Stimulated activated effector memory CD8-positive, alpha-beta T cell treated with anti-CD3 and anti-CD28 coated beads, Interleukin-12 subunit alpha, Interleukin-12 subunit beta, amount 100 ng/mL, for 72 hours (primary cell): ENCODE data around the gene ADAM12.

Experiments used
- ATAC-seq: fragments of 150-1000 bp; cut with Tn5 transposase; 2 replicates; pipeline ENCODE4 v1.10.0; 2021
- DNase-seq, 2 donors: peaks; one replicate each; pipeline ENCODE4 v3.0.0; 2021 to 2022; ENCODE audit warnings: low spot score in 2 of 2
- H3K27ac Mint-ChIP-seq: one replicate; pipeline ENCODE4 v1.8.0; 2022; ENCODE audit warnings: mild to moderate bottlenecking, mixed read lengths
- H3K36me3 Mint-ChIP-seq: one replicate; pipeline ENCODE4 v1.8.0; 2022; ENCODE audit warnings: mild to moderate bottlenecking, mixed read lengths
- H3K4me1 Mint-ChIP-seq: one replicate; pipeline ENCODE4 v1.8.0; 2022; ENCODE audit warnings: mixed read lengths
- H3K4me3 Mint-ChIP-seq: one replicate; pipeline ENCODE4 v1.8.0; 2022; ENCODE audit warnings: mild to moderate bottlenecking, mixed read lengths
- H3K9me3 Mint-ChIP-seq: one replicate; pipeline ENCODE4 v1.8.0; 2022; ENCODE audit warnings: mixed read lengths

The ADAM12 gene

DNA sequence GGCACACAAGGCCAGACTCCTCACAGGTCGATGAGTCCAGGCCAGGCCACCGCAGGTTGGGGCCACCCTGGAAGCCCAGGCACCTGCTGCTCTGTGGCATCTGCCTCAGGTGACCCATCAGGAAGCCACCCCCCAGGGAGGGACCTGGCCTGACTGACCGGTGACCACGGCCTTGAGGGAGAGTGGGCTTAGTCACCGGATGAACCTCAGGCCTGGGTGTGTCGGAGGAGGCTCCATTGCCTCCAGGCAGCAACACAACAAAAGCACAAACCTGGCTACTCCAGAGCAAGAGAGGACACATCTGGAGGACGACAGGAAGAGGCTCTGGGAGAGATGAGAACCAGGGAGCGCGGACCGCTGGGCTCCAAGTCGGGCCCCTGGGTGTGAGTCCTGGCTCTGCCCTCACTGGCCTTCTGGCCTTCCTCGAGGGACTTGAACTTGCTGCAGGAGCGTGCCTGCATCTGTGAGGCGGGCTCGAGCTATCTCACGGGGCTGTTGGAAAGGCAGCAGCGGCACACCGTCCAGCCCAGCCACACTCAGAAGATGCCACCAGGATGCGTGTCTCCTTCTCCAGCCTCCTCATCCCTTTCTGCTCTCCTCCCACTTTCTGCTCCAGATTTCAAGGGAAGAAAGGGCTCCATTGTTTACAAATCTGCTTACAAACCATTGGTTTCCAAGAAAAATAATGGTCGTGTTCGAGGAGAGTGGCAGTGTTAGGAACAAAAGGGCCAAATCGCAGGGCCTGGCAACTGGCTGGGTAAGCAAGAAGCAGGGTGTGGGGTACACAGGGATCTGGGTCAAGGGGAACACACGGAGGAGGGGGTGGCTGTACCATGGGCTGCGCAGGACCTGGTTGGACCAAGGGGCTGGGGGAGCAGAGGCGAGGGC, 152.9 kb downstream of the ADAM12 start:
- ATAC-seq (no peak), DNase-seq (no peak)
- Mint-ChIP-seq H3K27ac (no peak overlapping the region), H3K4me1 (peaks cover 24% of the 10 kb centered on the region), H3K36me3 (no peaks in the 10 kb centered on the region), H3K9me3 (peaks cover 3% of the 10 kb centered on the region), H3K4me3 (no peak overlapping the region)

DNA sequence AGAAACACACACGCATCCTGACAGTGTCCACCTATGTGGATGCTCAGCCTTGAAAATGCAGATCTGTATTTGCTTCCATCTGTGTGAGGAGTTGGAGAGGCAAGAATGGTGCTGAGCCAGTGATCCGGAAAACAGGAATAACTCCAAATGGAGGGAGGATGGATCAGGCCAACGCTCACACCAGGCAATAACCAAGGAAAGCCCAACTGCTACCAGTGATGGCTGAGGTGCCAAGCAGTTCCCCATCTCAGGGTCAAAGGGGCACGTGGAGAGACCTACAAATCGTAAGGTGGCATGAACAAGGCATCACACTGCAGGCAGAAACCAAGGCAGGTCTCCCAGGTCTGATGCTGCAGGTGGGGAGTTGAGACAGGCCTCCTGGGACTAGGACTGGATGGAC, 153.6 kb downstream of the ADAM12 start:
- no peak overlapping the region for H3K4me3 Mint-ChIP-seq
- peaks cover 30% of the 10 kb centered on the region for H3K4me1 Mint-ChIP-seq
- H3K36me3 Mint-ChIP-seq, result no peaks in the 10 kb centered on the region
- DNase-seq, result no peak
- peaks cover 3% of the 10 kb centered on the region for H3K9me3 Mint-ChIP-seq
- no peak for ATAC-seq
- H3K27ac Mint-ChIP-seq, result no peak overlapping the region

DNA sequence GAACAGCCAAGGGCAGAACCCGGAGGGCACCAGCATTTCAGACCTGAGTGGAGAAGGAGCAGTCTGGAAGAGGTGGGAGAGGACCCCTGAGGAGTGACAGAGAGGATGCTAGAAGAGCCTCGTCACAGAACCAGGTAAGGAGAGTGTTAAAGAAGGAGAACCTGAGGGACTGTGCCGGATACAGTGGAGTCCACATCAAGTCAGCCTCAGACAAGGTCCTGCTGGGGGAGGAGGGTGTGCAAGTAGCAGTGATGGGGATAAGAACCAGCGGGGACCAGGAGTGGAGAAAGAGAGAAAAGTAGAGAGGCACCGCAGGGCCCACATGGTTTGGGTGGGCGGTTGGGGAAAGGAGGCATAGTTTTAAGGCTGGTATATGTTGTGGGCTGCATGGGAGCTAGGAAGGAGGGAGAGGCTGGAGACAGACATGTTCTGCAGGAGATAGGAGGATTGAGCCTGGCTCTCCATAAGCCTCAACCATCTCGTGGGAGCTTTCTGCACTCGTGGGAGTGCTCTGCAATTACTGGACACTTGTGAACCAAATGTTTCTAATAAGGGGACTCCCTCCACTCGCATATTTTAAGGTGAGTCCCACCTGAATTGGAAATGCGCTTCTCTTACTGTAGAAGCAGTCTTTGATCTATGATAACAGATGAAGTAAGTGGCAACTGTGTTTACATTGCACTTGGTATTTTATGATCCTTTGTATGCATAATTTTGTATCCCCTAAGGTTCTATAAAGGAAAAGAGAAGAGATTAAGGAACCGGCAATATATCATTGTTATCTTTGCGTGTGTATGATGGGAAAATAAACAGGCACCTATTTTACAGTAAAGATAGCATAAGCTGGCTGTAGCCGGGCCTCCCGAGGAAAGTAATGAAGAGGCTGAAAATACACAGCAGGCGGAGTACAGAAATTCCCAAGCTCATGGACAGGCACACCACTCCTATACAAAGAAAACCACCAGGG, 154.8 kb downstream of the ADAM12 start:
- Mint-ChIP-seq H3K4me3 (no peak overlapping the region), H3K27ac (no peak overlapping the region), H3K4me1 (peaks cover 33% of the 10 kb centered on the region), H3K9me3 (peaks cover 3% of the 10 kb centered on the region), H3K36me3 (no peaks in the 10 kb centered on the region)
- DNase-seq, result no peak
- no peak for ATAC-seq

DNA sequence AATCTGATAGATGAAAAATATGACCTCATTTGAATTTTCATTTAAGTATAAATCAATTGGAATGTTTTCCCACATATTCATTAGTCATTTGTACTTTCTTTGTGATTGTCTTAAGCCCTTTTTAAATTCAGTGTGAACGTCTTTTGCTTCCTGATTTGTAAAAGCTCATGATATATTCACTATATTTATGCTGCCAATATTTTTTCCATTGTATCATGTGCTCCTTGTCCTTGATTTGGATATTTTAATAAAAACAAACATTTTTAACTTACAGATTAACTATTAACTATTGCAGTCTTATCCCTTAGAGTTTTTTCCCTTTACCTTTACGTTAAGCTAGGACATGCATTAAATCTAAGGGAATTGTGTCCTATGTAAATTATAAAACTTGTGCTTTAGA, 157.7 kb downstream of the ADAM12 start:
- H3K4me1 Mint-ChIP-seq, result peaks cover 27% of the 10 kb centered on the region
- DNase-seq, result no peak
- no peak overlapping the region for H3K4me3 Mint-ChIP-seq
- H3K27ac Mint-ChIP-seq, result no peak overlapping the region
- peaks cover 3% of the 10 kb centered on the region for H3K9me3 Mint-ChIP-seq
- no peak for ATAC-seq
- no peaks in the 10 kb centered on the region for H3K36me3 Mint-ChIP-seq

DNA sequence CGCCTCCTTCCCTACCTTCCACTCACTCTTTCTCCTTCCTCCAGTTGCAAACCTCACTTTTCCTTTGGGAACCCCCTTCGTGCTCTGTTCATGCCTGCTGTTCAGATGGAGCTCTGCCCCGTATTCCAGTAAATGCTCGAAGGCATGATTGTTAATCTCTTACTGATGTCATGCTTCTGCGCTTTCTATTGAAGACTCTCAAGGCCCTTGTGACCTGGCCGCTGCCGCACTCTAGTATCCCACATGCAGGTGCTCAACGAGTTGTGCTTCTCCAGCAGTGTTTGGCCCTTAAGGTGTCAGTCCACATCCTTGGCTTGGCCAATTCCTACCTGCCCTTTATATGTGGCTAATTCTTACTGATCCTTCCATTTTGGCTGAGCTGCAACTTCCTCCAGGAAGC, 158.6 kb downstream of the ADAM12 start:
- no peak for DNase-seq
- Mint-ChIP-seq H3K27ac (peak overlapping the region; percentile 38), H3K36me3 (no peaks in the 10 kb centered on the region)

DNA sequence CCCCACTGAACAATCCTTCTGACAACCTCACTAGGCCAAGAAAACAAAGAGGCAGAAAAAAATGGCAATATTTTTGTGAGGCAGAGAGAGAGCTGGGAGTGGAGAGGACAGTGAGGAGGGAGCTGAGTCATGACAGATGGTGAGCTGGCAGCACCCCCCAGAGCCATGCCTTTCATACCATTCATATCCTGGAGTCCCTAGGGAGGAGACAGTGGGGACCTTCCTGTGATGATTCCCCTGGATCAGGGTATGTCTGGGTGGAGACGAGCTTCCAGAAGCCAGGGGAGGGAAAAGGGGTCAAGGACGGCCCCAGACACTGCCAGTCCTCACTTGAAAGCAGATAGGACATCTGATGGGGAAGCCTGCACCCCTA, 160.5 kb downstream of the ADAM12 start:
- H3K4me1 Mint-ChIP-seq, result peaks cover 20% of the 10 kb centered on the region
- ATAC-seq, result no peak
- H3K9me3 Mint-ChIP-seq, result peaks cover 3% of the 10 kb centered on the region
- no peak overlapping the region for H3K27ac Mint-ChIP-seq
- no peaks in the 10 kb centered on the region for H3K36me3 Mint-ChIP-seq
- DNase-seq, result no peak
- no peak overlapping the region for H3K4me3 Mint-ChIP-seq

More for the DNA sequence above, 158.6 kb downstream of the ADAM12 start:
- H3K9me3 Mint-ChIP-seq, result peaks cover 3% of the 10 kb centered on the region
- H3K4me1 Mint-ChIP-seq, result peaks cover 27% of the 10 kb centered on the region
- H3K4me3 Mint-ChIP-seq, result no peak overlapping the region
- ATAC-seq, result no peak

DNA sequence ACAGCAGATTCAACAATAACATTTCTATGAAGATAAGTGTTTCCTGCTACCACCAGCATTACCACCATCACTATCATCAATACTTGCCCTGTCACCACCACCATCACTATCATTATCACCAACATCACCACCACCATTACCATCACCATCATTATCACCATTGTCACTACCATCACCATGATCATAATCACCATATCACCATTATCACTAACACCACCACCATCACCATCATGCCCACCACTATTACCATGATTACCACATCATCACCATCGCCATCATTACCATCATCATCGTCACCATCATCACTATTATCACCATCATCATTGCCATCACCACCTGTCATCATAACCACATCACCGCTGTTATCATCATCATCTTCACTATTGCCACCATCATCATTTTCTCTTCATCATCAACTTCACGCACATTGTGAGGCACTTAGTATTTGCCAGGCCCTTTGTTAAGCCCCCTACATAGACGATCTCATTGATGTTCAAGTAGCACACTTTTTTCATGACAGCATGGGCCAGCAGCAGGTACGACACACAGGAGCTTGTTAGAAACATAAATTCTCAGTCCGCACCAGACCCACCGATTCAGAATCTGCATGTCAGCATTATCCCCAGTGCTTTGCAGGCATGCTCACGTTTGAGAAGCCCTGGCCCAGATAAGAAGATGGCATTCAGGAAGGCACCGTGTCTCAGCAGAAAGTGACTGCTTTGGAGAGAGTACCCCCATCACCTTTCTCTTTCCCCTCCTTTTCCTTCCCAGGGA, 161.1 kb downstream of the ADAM12 start:
- H3K4me3 Mint-ChIP-seq, result no peak overlapping the region
- H3K36me3 Mint-ChIP-seq, result no peaks in the 10 kb centered on the region
- no peak for DNase-seq
- ATAC-seq, result no peak
- no peak overlapping the region for H3K27ac Mint-ChIP-seq
- H3K4me1 Mint-ChIP-seq, result peaks cover 17% of the 10 kb centered on the region
- no peaks in the 10 kb centered on the region for H3K9me3 Mint-ChIP-seq

DNA sequence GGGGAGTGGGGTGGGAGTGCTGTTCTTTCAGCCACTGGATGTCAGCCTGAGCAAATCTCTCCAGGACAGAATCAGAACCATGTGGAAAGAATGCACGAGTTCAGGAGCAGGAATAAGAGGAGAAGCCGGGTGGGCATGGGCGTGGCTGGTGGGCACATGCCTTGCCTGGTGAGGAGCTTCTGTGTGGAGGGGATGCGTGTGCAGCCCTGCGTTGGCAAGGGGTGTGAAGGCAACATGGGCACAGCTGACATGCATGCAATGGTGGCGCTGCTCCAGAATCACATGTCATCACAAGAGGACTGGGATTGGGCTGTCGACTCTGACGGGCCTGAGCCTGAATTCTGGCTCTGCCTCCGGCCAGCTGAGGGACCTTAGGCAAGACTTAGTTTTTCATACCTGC, 162.1 kb downstream of the ADAM12 start:
- ATAC-seq (no peak), DNase-seq (no peak)
- Mint-ChIP-seq H3K36me3 (no peaks in the 10 kb centered on the region), H3K4me1 (peaks cover 10% of the 10 kb centered on the region), H3K4me3 (no peak overlapping the region), H3K27ac (no peak overlapping the region), H3K9me3 (no peaks in the 10 kb centered on the region)

DNA sequence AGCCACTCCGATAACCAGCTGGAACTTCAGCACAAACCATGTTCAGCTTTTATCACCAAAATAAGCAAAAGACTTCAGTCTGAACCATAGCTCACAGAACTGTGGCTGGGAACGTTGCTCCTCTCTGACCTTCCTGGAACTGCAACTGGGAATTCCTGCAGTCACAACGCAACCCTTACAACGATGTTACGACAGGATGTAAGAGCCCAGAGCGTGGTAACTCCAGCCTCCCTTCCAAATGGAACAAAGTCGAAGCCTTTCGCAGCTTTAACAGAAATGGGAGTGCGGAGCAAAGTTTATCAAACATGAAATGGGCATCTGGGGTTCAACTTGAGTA, 162.6 kb downstream of the ADAM12 start:
- Mint-ChIP-seq H3K4me1 (peaks cover 9% of the 10 kb centered on the region), H3K27ac (no peak overlapping the region), H3K36me3 (no peaks in the 10 kb centered on the region), H3K9me3 (no peaks in the 10 kb centered on the region), H3K4me3 (no peak overlapping the region)
- DNase-seq (no peak), ATAC-seq (no peak)

DNA sequence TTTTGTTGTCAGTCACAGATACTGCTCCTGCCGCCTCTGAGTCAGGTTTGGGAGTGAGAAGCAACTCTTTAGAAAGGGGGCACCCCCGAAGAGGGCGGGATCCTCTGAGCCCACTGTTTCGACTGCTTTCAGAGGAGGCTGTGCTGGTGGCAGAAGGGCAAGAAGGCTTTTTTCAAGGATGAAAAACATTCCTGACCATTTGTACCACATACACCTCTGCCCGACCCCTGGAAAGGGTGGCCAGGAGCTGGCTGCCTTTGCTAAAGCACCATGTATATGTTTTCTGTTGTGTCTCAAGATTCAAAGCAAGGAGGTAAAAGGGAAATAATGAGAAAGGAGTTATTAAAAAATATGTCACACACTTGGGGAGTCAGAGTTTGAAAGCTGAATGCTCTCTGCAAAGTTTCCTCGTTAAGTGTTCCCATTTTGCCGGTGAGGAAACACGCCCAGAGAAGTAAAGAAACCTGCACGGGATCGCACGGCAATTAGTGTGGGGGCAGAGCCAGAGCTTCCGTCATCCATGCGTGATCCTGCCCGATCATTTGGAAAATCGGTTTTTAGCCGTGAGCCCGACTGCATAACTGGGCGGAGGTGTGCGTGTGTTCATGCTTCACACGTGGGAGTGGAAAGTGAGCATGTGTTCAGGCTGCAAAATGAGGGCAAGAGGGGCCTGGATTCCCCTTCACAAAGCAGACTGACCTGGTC, 163.2 kb downstream of the ADAM12 start:
- Mint-ChIP-seq H3K4me3 (no peak overlapping the region), H3K27ac (no peak overlapping the region), H3K4me1 (peaks cover 8% of the 10 kb centered on the region), H3K9me3 (no peaks in the 10 kb centered on the region), H3K36me3 (peaks cover 2% of the 10 kb centered on the region)
- ATAC-seq (no peak), DNase-seq (no peak)

DNA sequence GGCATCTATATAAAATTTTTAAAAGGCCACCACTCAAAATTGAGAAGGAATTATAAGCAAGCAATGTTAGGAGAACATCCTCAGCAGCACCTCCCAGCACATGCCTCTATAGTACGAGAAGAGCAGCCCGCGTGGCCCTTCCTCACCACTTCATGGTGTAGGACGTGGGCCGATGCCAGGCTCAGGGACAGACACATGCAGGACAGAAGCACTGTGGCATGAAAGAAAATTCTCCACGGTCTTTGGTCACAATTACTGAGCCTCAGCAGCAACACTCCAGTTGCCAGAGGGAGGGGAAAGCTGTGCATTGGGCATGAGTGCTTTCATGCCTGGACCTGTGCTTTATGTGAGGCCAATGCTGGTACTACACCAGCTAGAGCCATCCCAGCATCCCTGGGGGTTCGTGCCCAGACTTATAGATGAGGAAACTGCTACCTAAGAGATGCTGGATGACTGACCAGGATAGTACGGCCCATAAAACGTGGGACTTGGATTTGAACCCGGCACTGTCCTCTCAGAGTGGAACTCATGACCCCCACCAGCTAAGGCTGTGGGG, 164.7 kb downstream of the ADAM12 start:
- peak; percentile 11 for ATAC-seq

DNA sequence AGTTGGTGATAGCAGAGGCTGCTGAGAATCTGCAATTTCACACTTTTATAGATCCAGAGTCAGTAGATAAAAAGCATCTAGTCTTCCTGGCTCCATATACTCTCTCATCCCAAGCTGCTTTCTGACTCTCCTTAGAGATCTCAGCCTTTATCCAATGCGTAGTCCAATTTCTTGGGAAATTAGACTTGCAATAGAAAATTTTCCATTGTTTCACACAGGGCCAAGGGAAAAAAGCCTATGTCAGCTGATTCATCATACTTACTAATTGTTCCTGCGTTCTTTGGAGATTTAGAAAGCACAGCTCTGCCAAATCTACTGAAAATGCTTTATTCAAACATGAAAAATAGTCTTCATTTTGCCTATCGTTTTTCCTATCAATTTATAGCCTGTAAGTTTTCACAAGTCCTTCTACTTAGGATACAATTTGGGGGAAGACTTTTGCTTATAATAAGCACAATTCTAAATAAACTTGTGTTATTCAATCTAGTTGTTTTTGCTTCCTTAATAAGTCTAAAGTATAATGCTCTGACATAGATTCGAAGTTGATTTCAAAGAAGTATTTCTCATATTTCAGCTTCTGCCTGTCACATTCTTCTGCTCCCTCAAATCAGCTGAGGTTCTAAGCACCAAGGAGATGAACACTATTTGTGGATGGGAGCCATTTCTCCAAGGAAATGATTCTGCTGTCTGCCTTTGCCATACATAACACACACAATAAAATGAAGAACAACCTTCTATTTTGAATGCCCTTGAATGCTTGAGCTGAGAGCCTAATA, 165.4 kb downstream of the ADAM12 start:
- no peaks in the 10 kb centered on the region for H3K4me1 Mint-ChIP-seq
- no peaks in the 10 kb centered on the region for H3K9me3 Mint-ChIP-seq
- no peak overlapping the region for H3K4me3 Mint-ChIP-seq
- ATAC-seq (no peak), DNase-seq (no peak)
- H3K27ac Mint-ChIP-seq, result no peak overlapping the region
- H3K36me3 Mint-ChIP-seq, result peaks cover 8% of the 10 kb centered on the region

More for the DNA sequence above, 164.7 kb downstream of the ADAM12 start:
- no peak for DNase-seq
- no peak overlapping the region for H3K27ac Mint-ChIP-seq
- H3K36me3 Mint-ChIP-seq, result peaks cover 8% of the 10 kb centered on the region
- H3K4me3 Mint-ChIP-seq, result no peak overlapping the region
- no peaks in the 10 kb centered on the region for H3K4me1 Mint-ChIP-seq
- no peaks in the 10 kb centered on the region for H3K9me3 Mint-ChIP-seq

DNA sequence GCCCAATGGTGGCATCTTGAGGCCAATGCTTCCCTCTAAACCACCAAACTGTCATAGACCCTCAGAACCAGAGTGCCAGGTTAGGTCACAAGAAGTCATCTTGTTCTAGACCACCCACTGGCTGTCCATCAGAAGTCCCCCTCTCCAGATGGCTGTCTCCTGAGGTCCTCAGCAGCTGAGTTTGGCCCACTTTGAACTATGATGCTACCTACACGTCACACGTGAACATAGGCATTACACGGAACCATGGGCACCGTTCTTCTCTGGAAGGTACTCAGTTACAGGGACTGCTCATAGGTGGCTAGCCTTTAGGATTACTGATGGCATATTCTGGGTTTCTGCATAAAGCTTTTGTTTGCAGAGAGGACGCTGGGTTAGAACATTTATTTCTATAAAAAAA, 166.4 kb downstream of the ADAM12 start:
- no peak for ATAC-seq

More for the DNA sequence above, 166.4 kb downstream of the ADAM12 start:
- H3K4me3 Mint-ChIP-seq, result no peak overlapping the region
- peaks cover 8% of the 10 kb centered on the region for H3K36me3 Mint-ChIP-seq
- no peaks in the 10 kb centered on the region for H3K4me1 Mint-ChIP-seq
- DNase-seq, result no peak
- H3K27ac Mint-ChIP-seq, result no peak overlapping the region
- no peaks in the 10 kb centered on the region for H3K9me3 Mint-ChIP-seq
